Measurements from ENCODE around the gene ARMH1.

- TF ChIP-seq, protein P1, sequence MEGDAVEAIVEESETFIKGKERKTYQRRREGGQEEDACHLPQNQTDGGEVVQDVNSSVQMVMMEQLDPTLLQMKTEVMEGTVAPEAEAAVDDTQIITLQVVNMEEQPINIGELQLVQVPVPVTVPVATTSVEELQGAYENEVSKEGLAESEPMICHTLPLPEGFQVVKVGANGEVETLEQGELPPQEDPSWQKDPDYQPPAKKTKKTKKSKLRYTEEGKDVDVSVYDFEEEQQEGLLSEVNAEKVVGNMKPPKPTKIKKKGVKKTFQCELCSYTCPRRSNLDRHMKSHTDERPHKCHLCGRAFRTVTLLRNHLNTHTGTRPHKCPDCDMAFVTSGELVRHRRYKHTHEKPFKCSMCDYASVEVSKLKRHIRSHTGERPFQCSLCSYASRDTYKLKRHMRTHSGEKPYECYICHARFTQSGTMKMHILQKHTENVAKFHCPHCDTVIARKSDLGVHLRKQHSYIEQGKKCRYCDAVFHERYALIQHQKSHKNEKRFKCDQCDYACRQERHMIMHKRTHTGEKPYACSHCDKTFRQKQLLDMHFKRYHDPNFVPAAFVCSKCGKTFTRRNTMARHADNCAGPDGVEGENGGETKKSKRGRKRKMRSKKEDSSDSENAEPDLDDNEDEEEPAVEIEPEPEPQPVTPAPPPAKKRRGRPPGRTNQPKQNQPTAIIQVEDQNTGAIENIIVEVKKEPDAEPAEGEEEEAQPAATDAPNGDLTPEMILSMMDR (IDR thresholded peaks at IDR 0.05): no peak
- no peak for TF ChIP-seq POLR2A (IDR thresholded peaks at IDR 0.05)
Observed at GRCh38 chr1:44698138-44698537, 23.6 kb downstream of the ARMH1 start.
